Retinal pigment epithelial cell (primary cell): Measurements from ENCODE around the gene STXBP5L.
"Not testable (repeated sequence)": the region's sequence is repeated elsewhere in the genome, so short reads cannot be mapped to it uniquely, and the experiment has no call there.

Experiments used
- DNase-seq: peaks from one replicate; pipeline ENCODE4 v3.0.0-alpha.2; 2010; ENCODE audit warnings: low read depth
- H3K4me3 ChIP-seq: 2 replicates; pipeline ENCODE4 v1.5.1; 2011; ENCODE audit warnings: mild to moderate bottlenecking, low read length, control low read depth, moderate library complexity
- CTCF ChIP-seq: conservative IDR thresholded peaks from 2 replicates; pipeline ENCODE4 v1.5.1; 2011; ENCODE audit warnings: low read depth, low read length, control low read depth, inconsistent platforms

The STXBP5L gene

GRCh38 chr3:121424549-121424948 is 516.5 kb downstream of the STXBP5L start:
- H3K4me3 ChIP-seq: no peak overlapping the region
- no peak for TF ChIP-seq CTCF
- no peak for DNase-seq

GRCh38 chr3:121430664-121431215 is 522.7 kb downstream of the STXBP5L start:
- no peak overlapping the region for H3K4me3 ChIP-seq
- TF ChIP-seq CTCF: no peak
- no peak for DNase-seq

GRCh38 chr3:121431726-121432517 is 523.9 kb downstream of the STXBP5L start:
- TF ChIP-seq CTCF: no peak
- H3K4me3 ChIP-seq: peak overlapping the region; percentile 8
- peak; percentile 11 for DNase-seq

GRCh38 chr3:121436074-121436473 is 528.1 kb downstream of the STXBP5L start:
- no peak for DNase-seq
- no peak overlapping the region for H3K4me3 ChIP-seq
- no peak for TF ChIP-seq CTCF

- DNase-seq: peak; percentile 2
- no peak for TF ChIP-seq CTCF
- no peak overlapping the region for H3K4me3 ChIP-seq
Observed at GRCh38 chr3:121436641-121437040, 528.6 kb downstream of the STXBP5L start.

- TF ChIP-seq CTCF: no peak
- no peak overlapping the region for H3K4me3 ChIP-seq
- no peak for DNase-seq
Observed at GRCh38 chr3:121443456-121443855, 535.5 kb downstream of the STXBP5L start.

GRCh38 chr3:121451752-121452151 is 543.7 kb downstream of the STXBP5L start:
- not testable (repeated sequence) for DNase-seq, H3K4me3 ChIP-seq
